Spleen (tissue), 7 donors: ENCODE measurements around the gene DUSP6.

Source experiments
- POLR2A ChIP-seq, 3 donors: fragments of 450-650 bp; IDR thresholded peaks; one replicate each; pipeline ENCODE4 v1.5.1; 2017; ENCODE audit warnings: antibody characterized with exemption in 3 of 3, mild to moderate bottlenecking in 1 of 3
- POLR2AphosphoS5 ChIP-seq, 3 donors: sonication (generic); formaldehyde crosslinking; IDR thresholded peaks; one replicate each; pipeline ENCODE4 v1.5.1; 2017; ENCODE audit warnings: antibody characterized with exemption in 3 of 3
- TF ChIP-seq, protein P1 (sequence below), 11 experiments: fragments of 200-600 bp in 7 of 11; fragments of 450-650 bp in 4 of 11; sonication (generic) in 4 of 11; IDR thresholded peaks in 8 of 11; conservative IDR thresholded peaks in 3 of 11; 1 replicate in 7 of 11; 2 replicates in 4 of 11; pipeline versions ENCODE4 v1.4.0 to v1.8.0; 2016 to 2021; ENCODE audit warnings: antibody characterized with exemption in 11 of 11, inconsistent platforms in 4 of 11, mild to moderate bottlenecking in 1 of 11
- donor health status: DM: no; HTN: no; CAD: no; lungs with moderate emphysema.
- donor health status: DM: no; HTN: no; CAD: no.
- donor health status: DM: no; HTN: no; CAD: no.

DNA sequence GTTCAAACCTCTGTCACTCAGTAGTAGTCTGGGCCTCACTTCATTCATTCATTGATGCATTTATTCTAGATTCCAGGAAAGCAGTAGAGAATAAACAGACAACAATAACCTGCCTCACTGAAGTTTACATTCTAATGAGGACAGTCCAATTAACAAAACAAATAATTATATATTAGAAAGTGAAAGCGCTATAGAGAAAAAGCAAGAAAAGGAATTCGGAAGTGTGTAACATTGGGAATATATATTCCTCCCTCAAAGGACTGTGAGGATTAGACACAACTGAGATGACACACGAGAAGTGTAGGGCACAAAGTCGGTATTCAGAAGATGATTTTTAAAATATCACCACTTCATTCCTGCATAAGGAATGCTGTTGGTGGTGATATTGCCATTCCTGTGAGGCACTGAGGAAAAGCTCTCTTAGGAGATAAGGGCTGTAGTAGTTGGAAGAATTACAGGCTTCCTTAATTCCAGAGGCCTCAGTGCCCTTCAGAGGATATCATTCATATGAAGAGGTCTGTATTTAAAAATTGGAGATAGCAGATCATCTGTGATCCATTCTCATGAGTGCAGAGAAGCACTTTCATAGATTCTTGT, 3.9 kb upstream of the DUSP6 start:
- TF ChIP-seq, protein P1, sequence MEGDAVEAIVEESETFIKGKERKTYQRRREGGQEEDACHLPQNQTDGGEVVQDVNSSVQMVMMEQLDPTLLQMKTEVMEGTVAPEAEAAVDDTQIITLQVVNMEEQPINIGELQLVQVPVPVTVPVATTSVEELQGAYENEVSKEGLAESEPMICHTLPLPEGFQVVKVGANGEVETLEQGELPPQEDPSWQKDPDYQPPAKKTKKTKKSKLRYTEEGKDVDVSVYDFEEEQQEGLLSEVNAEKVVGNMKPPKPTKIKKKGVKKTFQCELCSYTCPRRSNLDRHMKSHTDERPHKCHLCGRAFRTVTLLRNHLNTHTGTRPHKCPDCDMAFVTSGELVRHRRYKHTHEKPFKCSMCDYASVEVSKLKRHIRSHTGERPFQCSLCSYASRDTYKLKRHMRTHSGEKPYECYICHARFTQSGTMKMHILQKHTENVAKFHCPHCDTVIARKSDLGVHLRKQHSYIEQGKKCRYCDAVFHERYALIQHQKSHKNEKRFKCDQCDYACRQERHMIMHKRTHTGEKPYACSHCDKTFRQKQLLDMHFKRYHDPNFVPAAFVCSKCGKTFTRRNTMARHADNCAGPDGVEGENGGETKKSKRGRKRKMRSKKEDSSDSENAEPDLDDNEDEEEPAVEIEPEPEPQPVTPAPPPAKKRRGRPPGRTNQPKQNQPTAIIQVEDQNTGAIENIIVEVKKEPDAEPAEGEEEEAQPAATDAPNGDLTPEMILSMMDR (IDR thresholded peaks at IDR 0.05 in 8 of 11, conservative IDR thresholded peaks at IDR 0.05 in 3 of 11), result no peak
- TF ChIP-seq POLR2A (IDR thresholded peaks at IDR 0.05) (no peak), POLR2AphosphoS5 (IDR thresholded peaks at IDR 0.05) (no peak)
